ENCODE measurements around the gene PTBP3. TPM values are rescaled to one million over a fixed set of nuclear protein-coding genes. Genes with fewer than 3 reads are reported as not detected.

Gene PTBP3
- total and polyA plus RNA-seq, 2 of the 13 experiments (the other 11 are each of a cell fraction or from before 2014, with no cell fraction given): 52.8 to 61.1 TPM

GRCh38 chr9:112332977-112333638, at the start of gene PTBP3 (continued):
- TF ChIP-seq NKX3-1 (CRISPR knock-in tag; IDR thresholded peaks at IDR 0.05): 0 out of 2 replicates have a peak, but pooled peaks have one; percentile 62
- peak; percentile 83 for TF ChIP-seq YY1 (IDR thresholded peaks at IDR 0.05; ENCODE audit: insufficient read depth, insufficient replicate concordance, low read depth, low read length)
- TF ChIP-seq, protein P1, sequence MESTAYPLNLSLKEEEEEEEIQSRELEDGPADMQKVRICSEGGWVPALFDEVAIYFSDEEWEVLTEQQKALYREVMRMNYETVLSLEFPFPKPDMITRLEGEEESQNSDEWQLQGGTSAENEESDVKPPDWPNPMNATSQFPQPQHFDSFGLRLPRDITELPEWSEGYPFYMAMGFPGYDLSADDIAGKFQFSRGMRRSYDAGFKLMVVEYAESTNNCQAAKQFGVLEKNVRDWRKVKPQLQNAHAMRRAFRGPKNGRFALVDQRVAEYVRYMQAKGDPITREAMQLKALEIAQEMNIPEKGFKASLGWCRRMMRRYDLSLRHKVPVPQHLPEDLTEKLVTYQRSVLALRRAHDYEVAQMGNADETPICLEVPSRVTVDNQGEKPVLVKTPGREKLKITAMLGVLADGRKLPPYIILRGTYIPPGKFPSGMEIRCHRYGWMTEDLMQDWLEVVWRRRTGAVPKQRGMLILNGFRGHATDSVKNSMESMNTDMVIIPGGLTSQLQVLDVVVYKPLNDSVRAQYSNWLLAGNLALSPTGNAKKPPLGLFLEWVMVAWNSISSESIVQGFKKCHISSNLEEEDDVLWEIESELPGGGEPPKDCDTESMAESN (CRISPR knock-in tag; conservative IDR thresholded peaks at IDR 0.05): peak; percentile 82
- TF ChIP-seq RFXAP (CRISPR knock-in tag; IDR thresholded peaks at IDR 0.05; ENCODE audit: borderline replicate concordance): peak; percentile 59; the same call in 1 of the 2 replicates
- TF ChIP-seq, protein P2, sequence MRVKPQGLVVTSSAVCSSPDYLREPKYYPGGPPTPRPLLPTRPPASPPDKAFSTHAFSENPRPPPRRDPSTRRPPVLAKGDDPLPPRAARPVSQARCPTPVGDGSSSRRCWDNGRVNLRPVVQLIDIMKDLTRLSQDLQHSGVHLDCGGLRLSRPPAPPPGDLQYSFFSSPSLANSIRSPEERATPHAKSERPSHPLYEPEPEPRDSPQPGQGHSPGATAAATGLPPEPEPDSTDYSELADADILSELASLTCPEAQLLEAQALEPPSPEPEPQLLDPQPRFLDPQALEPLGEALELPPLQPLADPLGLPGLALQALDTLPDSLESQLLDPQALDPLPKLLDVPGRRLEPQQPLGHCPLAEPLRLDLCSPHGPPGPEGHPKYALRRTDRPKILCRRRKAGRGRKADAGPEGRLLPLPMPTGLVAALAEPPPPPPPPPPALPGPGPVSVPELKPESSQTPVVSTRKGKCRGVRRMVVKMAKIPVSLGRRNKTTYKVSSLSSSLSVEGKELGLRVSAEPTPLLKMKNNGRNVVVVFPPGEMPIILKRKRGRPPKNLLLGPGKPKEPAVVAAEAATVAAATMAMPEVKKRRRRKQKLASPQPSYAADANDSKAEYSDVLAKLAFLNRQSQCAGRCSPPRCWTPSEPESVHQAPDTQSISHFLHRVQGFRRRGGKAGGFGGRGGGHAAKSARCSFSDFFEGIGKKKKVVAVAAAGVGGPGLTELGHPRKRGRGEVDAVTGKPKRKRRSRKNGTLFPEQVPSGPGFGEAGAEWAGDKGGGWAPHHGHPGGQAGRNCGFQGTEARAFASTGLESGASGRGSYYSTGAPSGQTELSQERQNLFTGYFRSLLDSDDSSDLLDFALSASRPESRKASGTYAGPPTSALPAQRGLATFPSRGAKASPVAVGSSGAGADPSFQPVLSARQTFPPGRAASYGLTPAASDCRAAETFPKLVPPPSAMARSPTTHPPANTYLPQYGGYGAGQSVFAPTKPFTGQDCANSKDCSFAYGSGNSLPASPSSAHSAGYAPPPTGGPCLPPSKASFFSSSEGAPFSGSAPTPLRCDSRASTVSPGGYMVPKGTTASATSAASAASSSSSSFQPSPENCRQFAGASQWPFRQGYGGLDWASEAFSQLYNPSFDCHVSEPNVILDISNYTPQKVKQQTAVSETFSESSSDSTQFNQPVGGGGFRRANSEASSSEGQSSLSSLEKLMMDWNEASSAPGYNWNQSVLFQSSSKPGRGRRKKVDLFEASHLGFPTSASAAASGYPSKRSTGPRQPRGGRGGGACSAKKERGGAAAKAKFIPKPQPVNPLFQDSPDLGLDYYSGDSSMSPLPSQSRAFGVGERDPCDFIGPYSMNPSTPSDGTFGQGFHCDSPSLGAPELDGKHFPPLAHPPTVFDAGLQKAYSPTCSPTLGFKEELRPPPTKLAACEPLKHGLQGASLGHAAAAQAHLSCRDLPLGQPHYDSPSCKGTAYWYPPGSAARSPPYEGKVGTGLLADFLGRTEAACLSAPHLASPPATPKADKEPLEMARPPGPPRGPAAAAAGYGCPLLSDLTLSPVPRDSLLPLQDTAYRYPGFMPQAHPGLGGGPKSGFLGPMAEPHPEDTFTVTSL (CRISPR knock-in tag; IDR thresholded peaks at IDR 0.05; ENCODE audit: borderline replicate concordance): peak; percentile 9; the same call in 1 of the 2 replicates
- no peak for TF ChIP-seq FLYWCH1 (CRISPR knock-in tag; IDR thresholded peaks at IDR 0.05)
- no peak; the same call in 1 of the 2 replicates for TF ChIP-seq XBP1 (CRISPR knock-in tag; IDR thresholded peaks at IDR 0.05)
- 0 out of 2 replicates have a peak, but pooled peaks have one; percentile 45 for TF ChIP-seq TFDP2 (CRISPR knock-in tag; IDR thresholded peaks at IDR 0.05)
- TF ChIP-seq SRY (CRISPR knock-in tag; IDR thresholded peaks at IDR 0.05): peak; percentile 82
- TF ChIP-seq REPIN1 (CRISPR knock-in tag; IDR thresholded peaks at IDR 0.05; ENCODE audit: borderline replicate concordance, low read depth): no peak
- TF ChIP-seq, protein P3, sequence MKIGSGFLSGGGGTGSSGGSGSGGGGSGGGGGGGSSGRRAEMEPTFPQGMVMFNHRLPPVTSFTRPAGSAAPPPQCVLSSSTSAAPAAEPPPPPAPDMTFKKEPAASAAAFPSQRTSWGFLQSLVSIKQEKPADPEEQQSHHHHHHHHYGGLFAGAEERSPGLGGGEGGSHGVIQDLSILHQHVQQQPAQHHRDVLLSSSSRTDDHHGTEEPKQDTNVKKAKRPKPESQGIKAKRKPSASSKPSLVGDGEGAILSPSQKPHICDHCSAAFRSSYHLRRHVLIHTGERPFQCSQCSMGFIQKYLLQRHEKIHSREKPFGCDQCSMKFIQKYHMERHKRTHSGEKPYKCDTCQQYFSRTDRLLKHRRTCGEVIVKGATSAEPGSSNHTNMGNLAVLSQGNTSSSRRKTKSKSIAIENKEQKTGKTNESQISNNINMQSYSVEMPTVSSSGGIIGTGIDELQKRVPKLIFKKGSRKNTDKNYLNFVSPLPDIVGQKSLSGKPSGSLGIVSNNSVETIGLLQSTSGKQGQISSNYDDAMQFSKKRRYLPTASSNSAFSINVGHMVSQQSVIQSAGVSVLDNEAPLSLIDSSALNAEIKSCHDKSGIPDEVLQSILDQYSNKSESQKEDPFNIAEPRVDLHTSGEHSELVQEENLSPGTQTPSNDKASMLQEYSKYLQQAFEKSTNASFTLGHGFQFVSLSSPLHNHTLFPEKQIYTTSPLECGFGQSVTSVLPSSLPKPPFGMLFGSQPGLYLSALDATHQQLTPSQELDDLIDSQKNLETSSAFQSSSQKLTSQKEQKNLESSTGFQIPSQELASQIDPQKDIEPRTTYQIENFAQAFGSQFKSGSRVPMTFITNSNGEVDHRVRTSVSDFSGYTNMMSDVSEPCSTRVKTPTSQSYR (CRISPR knock-in tag; IDR thresholded peaks at IDR 0.05; ENCODE audit: borderline replicate concordance): peak; percentile 20; the same call in 1 of the 2 replicates
- no peak for TF ChIP-seq GATAD1 (CRISPR knock-in tag; IDR thresholded peaks at IDR 0.05)
- no peak for TF ChIP-seq FIP1L1 (IDR thresholded peaks at IDR 0.05; ENCODE audit: borderline replicate concordance, insufficient read depth, low read depth, low read length)
- TF ChIP-seq EP300 (IDR thresholded peaks at IDR 0.05; ENCODE audit: low read depth in 2 of 2, low read length in 2 of 2): 0 out of 4 replicates have a peak, but pooled peaks of 1 of the 2 experiments have one; percentile 27
- TF ChIP-seq EP300 (CRISPR knock-in tag; IDR thresholded peaks at IDR 0.05; ENCODE audit: borderline replicate concordance): no peak
- TF ChIP-seq GATAD2A (CRISPR knock-in tag; IDR thresholded peaks at IDR 0.05): no peak; the same call in 1 of the 2 replicates
- TF ChIP-seq ISX (CRISPR knock-in tag; conservative IDR thresholded peaks at IDR 0.05): no peak
